GM12878 (cell line): ENCODE data around the gene OR2B2. TPM values are rescaled to one million over a fixed set of nuclear protein-coding genes. Genes with fewer than 3 reads are reported as not detected.

ENCODE experiments used
- ATAC-seq: fragments of 200-7000 bp; cut with Tn5 transposase; 3 replicates; pipeline ENCODE4 v1.9.1; 2020; ENCODE audit warnings: mild to moderate bottlenecking, moderate library complexity
- BruUV-seq: library from RNA; stranded (reverse); fragments of 400-500 nt; replicated peaks from 2 replicates; lab custom pipeline; 2021; lab: Mats Ljungman, UMichigan
- CTCF ChIA-PET: fragments of 300-600 bp; sonication (Branson Sonifier 250); formaldehyde crosslinking; extraction: SDS; loops from one replicate; lab custom pipeline; 2021; ENCODE audit warnings: inconsistent platforms; lab: Yijun Ruan, JAX
- POLR2A ChIA-PET: fragments of 350-600 bp; formaldehyde crosslinking; extraction: SDS; loops from one replicate; lab custom pipeline; 2021; ENCODE audit warnings: inconsistent platforms; lab: Charles Lee
- RAD21 ChIA-PET: fragments of 300-600 bp; sonication (Branson Sonifier 250); formaldehyde crosslinking; loops from one replicate; lab custom pipeline; 2023; ENCODE audit warnings: antibody characterized with exemption; ENCODE audit not compliant: unreplicated experiment; lab: Charles Lee
- SMC1A ChIA-PET: fragments of 300-600 bp; sonication (Branson Sonifier 250); formaldehyde crosslinking; loops from one replicate; lab custom pipeline; 2023; ENCODE audit not compliant: unreplicated experiment, uncharacterized antibody; lab: Charles Lee
- DNase-seq: peaks from one replicate; pipeline ENCODE4 v3.0.0-alpha.2; 2011; ENCODE audit warnings: low read depth, low spot score
- FAIRE-seq: peaks from 3 replicates; lab custom pipeline; 2011; peaks lifted over from hg19 to GRCh38; lab: Jason Lieb, UNC
- H2AFZ ChIP-seq: 2 replicates; pipeline ENCODE4 v1.6.0; 2011; ENCODE audit warnings: low read depth, low read length, control low read depth; ENCODE audit not compliant: control insufficient read depth
- H3K27ac ChIP-seq: 2 replicates; pipeline ENCODE4 v1.5.1; 2011; ENCODE audit warnings: control low read depth; ENCODE audit not compliant: control insufficient read depth, insufficient read depth
- H3K27me3 ChIP-seq, 2 experiments: replicated peaks in 1 of 2; 2 replicates each; pipeline versions ENCODE4 v1.6.0 to v1.6.1; 2011; ENCODE audit warnings: low read length in 1 of 2; ENCODE audit not compliant: control insufficient read depth in 2 of 2, insufficient read depth in 2 of 2
- H3K36me3 ChIP-seq, 2 experiments: 2 replicates each; pipeline ENCODE4 v1.5.1; 2011; ENCODE audit warnings: low read length in 1 of 2; ENCODE audit not compliant: control insufficient read depth in 2 of 2, insufficient read depth in 2 of 2
- H3K4me1 ChIP-seq: 2 replicates; pipeline ENCODE4 v1.6.1; 2011; ENCODE audit warnings: mild to moderate bottlenecking, low read length, moderate library complexity, mixed read lengths; ENCODE audit not compliant: control insufficient read depth, insufficient read depth
- H3K4me2 ChIP-seq: 2 replicates; pipeline ENCODE4 v1.6.0; 2011; ENCODE audit warnings: control low read depth; ENCODE audit not compliant: control insufficient read depth, insufficient read depth
- H3K4me3 ChIP-seq: fragments of 200-600 bp; sonication (generic); 2 replicates; pipeline ENCODE4 v1.5.1; 2016
- H3K79me2 ChIP-seq: 2 replicates; pipeline ENCODE4 v1.6.0; 2011; ENCODE audit warnings: low read length; ENCODE audit not compliant: control insufficient read depth, insufficient read depth
- H3K9ac ChIP-seq: 2 replicates; pipeline ENCODE4 v1.8.0; 2011; ENCODE audit warnings: low read length, control low read depth, mixed read lengths; ENCODE audit not compliant: control insufficient read depth, insufficient read depth
- H3K9me3 ChIP-seq: replicated peaks from 3 replicates; pipeline ENCODE4 v1.5.1; 2011; ENCODE audit warnings: mild to moderate bottlenecking, low read length; ENCODE audit not compliant: control insufficient read depth, insufficient read depth
- H4K20me1 ChIP-seq: 2 replicates; pipeline ENCODE4 v1.6.0; 2011; ENCODE audit not compliant: control insufficient read depth, insufficient read depth
- CREM ChIP-seq: IDR thresholded peaks from 2 replicates; pipeline ENCODE4 v1.6.1; 2014; ENCODE audit warnings: antibody characterized with exemption, low read depth
- ETV6 ChIP-seq, 2 experiments: fragments of 450-650 bp in 1 of 2; IDR thresholded peaks in 1 of 2; conservative IDR thresholded peaks in 1 of 2; 2 replicates each; pipeline ENCODE4 v1.6.1; 2014; ENCODE audit warnings: antibody characterized with exemption in 1 of 2, borderline replicate concordance in 1 of 2, low read depth in 1 of 2, mild to moderate bottlenecking in 1 of 2, moderate library complexity in 1 of 2
- IRF4 ChIP-seq: IDR thresholded peaks from 2 replicates; pipeline ENCODE4 v1.6.1; 2011; ENCODE audit warnings: low read depth, low read length
- LARP7 ChIP-seq: fragments of 450-650 bp; IDR thresholded peaks from 2 replicates; pipeline ENCODE4 v1.6.1; 2017; ENCODE audit warnings: mild to moderate bottlenecking
- POLR2AphosphoS5 ChIP-seq: IDR thresholded peaks from 2 replicates; pipeline ENCODE4 v1.6.1; 2011; ENCODE audit warnings: mild to moderate bottlenecking, low read length, inconsistent platforms
- POU2F2 ChIP-seq: IDR thresholded peaks from 3 replicates; pipeline ENCODE4 v1.6.1; 2011; ENCODE audit warnings: low read depth, mild to moderate bottlenecking, low read length, borderline replicate concordance
- RFX5 ChIP-seq: IDR thresholded peaks from 2 replicates; pipeline ENCODE4 v1.6.1; 2011; ENCODE audit warnings: low read depth, low read length, improper control_type of control experiment
- SIN3A ChIP-seq: IDR thresholded peaks from 2 replicates; pipeline ENCODE4 v1.6.1; 2012; ENCODE audit warnings: low read depth, low read length, improper control_type of control experiment
- SUPT20H ChIP-seq: IDR thresholded peaks from 2 replicates; pipeline ENCODE4 v1.6.1; 2011; ENCODE audit warnings: low read depth, mild to moderate bottlenecking, low read length, moderate library complexity, borderline replicate concordance; ENCODE audit not compliant: control insufficient read depth
- TBL1XR1 ChIP-seq: IDR thresholded peaks from 2 replicates; pipeline ENCODE4 v1.6.1; 2012; ENCODE audit warnings: low read depth, low read length, improper control_type of control experiment
- WGBS: methylation state at CpG from one replicate; pipeline ENCODE4 v1.1.6; 2016; ENCODE audit warnings: low lambda C conversion rate; ENCODE audit not compliant: insufficient replicate concordance, insufficient coverage; ENCODE audit errors: missing lambda C conversion rate; 5-methylcytosine and 5-hydroxymethylcytosine counted together
- in situ Hi-C: fragments of 300-500 bp; cut with MboI; formaldehyde crosslinking; loops from 9 replicates; pipeline ENCODE4 v1.14.3; 2018; ENCODE audit warnings: mixed read lengths
- intact Hi-C: fragments of 100-400 bp; cut with micrococcal nuclease; formaldehyde crosslinking; loops from one replicate; pipeline ENCODE4 v1.14.2; 2022; ENCODE audit not compliant: unreplicated experiment
- polyA plus RNA-seq, 11 experiments: library from polyadenylated mRNA; depleted of rRNA in 4 of 11; unstranded in 6 of 11; stranded (reverse) in 5 of 11; fragments of >200 nt; fragmentation: Nextera tagmentation in 4 of 11; fragmentation: Illumina TruSeq in 1 of 11; extraction: Ambion mirVana in 4 of 11; extraction: Trizol in 1 of 11; gene quantifications; 1 replicate in 1 of 11; 2 replicates in 10 of 11; pipeline versions ENCODE4 v1.2.1 to v1.2.3, GENCODE V29; 2011 to 2016; ENCODE audit warnings: inconsistent platforms in 2 of 11, missing spikeins in 2 of 11, low read depth in 1 of 11
- total RNA-seq, 4 experiments: library from RNA; depleted of rRNA in 3 of 4; stranded (reverse); fragments of >200 nt in 3 of 4; fragmentation: Illumina TruSeq in 1 of 4; extraction: Trizol in 1 of 4; gene quantifications; 2 replicates each; pipeline versions ENCODE4 v1.2.1 to v1.2.3, GENCODE V29; 2013 to 2021
- TF ChIP-seq, protein P1 (sequence below): fragments of 450-650 bp; IDR thresholded peaks from 2 replicates; pipeline ENCODE4 v1.6.1; 2016; ENCODE audit warnings: mild to moderate bottlenecking, moderate library complexity, borderline replicate concordance
- TF ChIP-seq, protein P2 (sequence below): fragments of 450-650 bp; IDR thresholded peaks from 2 replicates; pipeline ENCODE4 v1.6.1; 2018; ENCODE audit warnings: borderline replicate concordance, mild to moderate bottlenecking; ENCODE audit not compliant: partially characterized antibody
- TF ChIP-seq, protein P3 (sequence below): fragments of 450-650 bp; IDR thresholded peaks from 2 replicates; pipeline ENCODE4 v1.6.1; 2016; ENCODE audit warnings: mild to moderate bottlenecking

Gene OR2B2
- total and polyA plus RNA-seq, 10 of the 15 experiments (the other 5 are each of a cell fraction or from before 2014, with no cell fraction given): not detected

DNA sequence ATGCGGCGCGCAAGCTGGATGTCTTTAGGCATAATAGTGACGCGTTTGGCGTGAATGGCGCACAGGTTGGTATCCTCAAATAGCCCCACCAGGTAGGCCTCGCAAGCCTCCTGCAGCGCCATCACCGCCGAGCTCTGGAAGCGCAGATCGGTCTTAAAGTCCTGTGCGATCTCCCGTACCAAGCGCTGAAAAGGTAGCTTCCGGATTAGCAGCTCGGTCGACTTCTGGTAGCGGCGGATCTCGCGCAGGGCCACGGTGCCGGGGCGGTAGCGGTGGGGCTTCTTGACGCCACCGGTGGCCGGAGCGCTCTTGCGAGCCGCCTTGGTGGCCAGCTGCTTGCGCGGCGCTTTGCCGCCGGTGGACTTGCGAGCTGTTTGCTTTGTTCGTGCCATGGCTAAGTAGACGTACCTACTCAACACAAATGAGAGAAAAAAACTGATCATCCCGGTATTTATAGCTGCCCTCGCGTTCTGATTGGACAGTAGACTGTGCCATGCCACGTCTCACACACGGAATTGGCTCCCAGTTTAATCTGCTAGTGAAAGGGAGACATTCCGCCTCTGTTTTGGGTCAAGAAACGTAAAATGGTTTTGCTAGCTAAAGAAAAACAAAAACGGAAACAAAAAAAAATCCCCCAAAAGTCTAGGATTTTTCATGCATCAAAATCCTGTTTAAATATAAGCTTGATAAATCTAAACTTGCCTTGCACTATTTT, 40.1 kb downstream of the OR2B2 start:
- WGBS: under 1% methylated on average over 49 of the region's 49 CpGs
- in situ Hi-C loops: no loop called here
- H3K4me3 ChIP-seq: peak overlapping the region; percentile 69
- ChIA-PET RAD21 (interaction anchor here (0.7 to 4.3 kb wide), 9 partner anchors 18 to 76 kb away, joined by 3 to 32 read pairs (median 4); a partner anchor contains a TSS), POLR2A (interaction anchor here (0.8 to 4.7 kb wide), 11 partner anchors 10 to 1846 kb away, joined by 3 to 19 read pairs (median 6); a partner anchor contains a TSS), SMC1A (interaction anchor here (1.1 to 3.8 kb wide), 8 partner anchors 17 to 52 kb away, joined by 3 to 21 read pairs (median 4); a partner anchor contains a TSS), CTCF (interaction anchor here (1.4 to 3.1 kb wide), 4 partner anchors 18 to 484 kb away, joined by 3 to 19 read pairs (median 4); a partner anchor contains a TSS)
- intact Hi-C loops: loop anchor here (2.0 kb wide), 1 partner anchor 19 kb away; a partner anchor contains a TSS
- H3K79me2 ChIP-seq: no peaks in the 10 kb centered on the region
- peaks cover 20% of the 10 kb centered on the region for H3K4me1 ChIP-seq
- peak; percentile 99 for DNase-seq
- H3K27ac ChIP-seq: peak overlapping the region; percentile 97
- H3K4me2 ChIP-seq: peak overlapping the region; percentile 55
- H4K20me1 ChIP-seq: no peaks in the 10 kb centered on the region
- H3K9me3 ChIP-seq: no peaks in the 10 kb centered on the region
- H3K36me3 ChIP-seq: no peaks in the 10 kb centered on the region
- 0 out of 2 replicates have a peak overlapping the region, but pooled peaks have one; percentile 3 for H2AFZ ChIP-seq
- ATAC-seq: peak; percentile 73
- peak; percentile 31 for FAIRE-seq
- no peaks in the 10 kb centered on the region for H3K27me3 ChIP-seq
- TSS peak; percentile 92 for BruUV-seq
- peak overlapping the region; percentile 75 for H3K9ac ChIP-seq
- TF ChIP-seq CREM: peak; percentile 73
- TF ChIP-seq IRF4: no peak; the same call in 1 of the 2 replicates
- peak; percentile 45; the same call in 1 of the 2 replicates for TF ChIP-seq SIN3A
- TF ChIP-seq LARP7: peak; percentile 75; the same call in 1 of the 2 replicates
- TF ChIP-seq, protein P1, sequence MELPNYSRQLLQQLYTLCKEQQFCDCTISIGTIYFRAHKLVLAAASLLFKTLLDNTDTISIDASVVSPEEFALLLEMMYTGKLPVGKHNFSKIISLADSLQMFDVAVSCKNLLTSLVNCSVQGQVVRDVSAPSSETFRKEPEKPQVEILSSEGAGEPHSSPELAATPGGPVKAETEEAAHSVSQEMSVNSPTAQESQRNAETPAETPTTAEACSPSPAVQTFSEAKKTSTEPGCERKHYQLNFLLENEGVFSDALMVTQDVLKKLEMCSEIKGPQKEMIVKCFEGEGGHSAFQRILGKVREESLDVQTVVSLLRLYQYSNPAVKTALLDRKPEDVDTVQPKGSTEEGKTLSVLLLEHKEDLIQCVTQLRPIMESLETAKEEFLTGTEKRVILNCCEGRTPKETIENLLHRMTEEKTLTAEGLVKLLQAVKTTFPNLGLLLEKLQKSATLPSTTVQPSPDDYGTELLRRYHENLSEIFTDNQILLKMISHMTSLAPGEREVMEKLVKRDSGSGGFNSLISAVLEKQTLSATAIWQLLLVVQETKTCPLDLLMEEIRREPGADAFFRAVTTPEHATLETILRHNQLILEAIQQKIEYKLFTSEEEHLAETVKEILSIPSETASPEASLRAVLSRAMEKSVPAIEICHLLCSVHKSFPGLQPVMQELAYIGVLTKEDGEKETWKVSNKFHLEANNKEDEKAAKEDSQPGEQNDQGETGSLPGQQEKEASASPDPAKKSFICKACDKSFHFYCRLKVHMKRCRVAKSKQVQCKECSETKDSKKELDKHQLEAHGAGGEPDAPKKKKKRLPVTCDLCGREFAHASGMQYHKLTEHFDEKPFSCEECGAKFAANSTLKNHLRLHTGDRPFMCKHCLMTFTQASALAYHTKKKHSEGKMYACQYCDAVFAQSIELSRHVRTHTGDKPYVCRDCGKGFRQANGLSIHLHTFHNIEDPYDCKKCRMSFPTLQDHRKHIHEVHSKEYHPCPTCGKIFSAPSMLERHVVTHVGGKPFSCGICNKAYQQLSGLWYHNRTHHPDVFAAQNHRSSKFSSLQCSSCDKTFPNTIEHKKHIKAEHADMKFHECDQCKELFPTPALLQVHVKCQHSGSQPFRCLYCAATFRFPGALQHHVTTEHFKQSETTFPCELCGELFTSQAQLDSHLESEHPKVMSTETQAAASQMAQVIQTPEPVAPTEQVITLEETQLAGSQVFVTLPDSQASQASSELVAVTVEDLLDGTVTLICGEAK: peak; percentile 29; the same call in 1 of the 2 replicates
- peak; percentile 93; the same call in 2 of the 3 replicates for TF ChIP-seq POU2F2
- TF ChIP-seq, protein P2, sequence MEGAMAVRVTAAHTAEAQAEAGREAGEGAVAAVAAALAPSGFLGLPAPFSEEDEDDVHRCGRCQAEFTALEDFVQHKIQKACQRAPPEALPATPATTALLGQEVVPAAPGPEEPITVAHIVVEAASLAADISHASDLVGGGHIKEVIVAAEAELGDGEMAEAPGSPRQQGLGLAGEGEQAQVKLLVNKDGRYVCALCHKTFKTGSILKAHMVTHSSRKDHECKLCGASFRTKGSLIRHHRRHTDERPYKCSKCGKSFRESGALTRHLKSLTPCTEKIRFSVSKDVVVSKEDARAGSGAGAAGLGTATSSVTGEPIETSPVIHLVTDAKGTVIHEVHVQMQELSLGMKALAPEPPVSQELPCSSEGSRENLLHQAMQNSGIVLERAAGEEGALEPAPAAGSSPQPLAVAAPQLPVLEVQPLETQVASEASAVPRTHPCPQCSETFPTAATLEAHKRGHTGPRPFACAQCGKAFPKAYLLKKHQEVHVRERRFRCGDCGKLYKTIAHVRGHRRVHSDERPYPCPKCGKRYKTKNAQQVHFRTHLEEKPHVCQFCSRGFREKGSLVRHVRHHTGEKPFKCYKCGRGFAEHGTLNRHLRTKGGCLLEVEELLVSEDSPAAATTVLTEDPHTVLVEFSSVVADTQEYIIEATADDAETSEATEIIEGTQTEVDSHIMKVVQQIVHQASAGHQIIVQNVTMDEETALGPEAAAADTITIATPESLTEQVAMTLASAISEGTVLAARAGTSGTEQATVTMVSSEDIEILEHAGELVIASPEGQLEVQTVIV: peak; percentile 40
- peak; percentile 87 for TF ChIP-seq RFX5
- TF ChIP-seq TBL1XR1: no peak; the same call in 1 of the 2 replicates
- TF ChIP-seq, protein P3, sequence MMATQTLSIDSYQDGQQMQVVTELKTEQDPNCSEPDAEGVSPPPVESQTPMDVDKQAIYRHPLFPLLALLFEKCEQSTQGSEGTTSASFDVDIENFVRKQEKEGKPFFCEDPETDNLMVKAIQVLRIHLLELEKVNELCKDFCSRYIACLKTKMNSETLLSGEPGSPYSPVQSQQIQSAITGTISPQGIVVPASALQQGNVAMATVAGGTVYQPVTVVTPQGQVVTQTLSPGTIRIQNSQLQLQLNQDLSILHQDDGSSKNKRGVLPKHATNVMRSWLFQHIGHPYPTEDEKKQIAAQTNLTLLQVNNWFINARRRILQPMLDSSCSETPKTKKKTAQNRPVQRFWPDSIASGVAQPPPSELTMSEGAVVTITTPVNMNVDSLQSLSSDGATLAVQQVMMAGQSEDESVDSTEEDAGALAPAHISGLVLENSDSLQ: no peak
- TF ChIP-seq POLR2AphosphoS5: peak; percentile 99
- no peak for TF ChIP-seq SUPT20H
- TF ChIP-seq ETV6 (conservative IDR thresholded peaks at IDR 0.05 in 1 of 2, IDR thresholded peaks at IDR 0.05 in 1 of 2; ENCODE audit: borderline replicate concordance in 1 of 2, low read depth in 1 of 2): peak in 1 of 2 experiments; percentile 33; a peak in 1 of 4 replicates
